H1 (cell line): ENCODE measurements around the gene IL1R1. TPM values are rescaled to one million over a fixed set of nuclear protein-coding genes. Genes with fewer than 3 reads are reported as not detected.

Source experiments
- CTCF ChIA-PET: fragments of 300-600 bp; sonication (Branson Sonifier 250); formaldehyde crosslinking; loops from one replicate; lab custom pipeline; 2021; ENCODE audit not compliant: partially characterized antibody; lab: Charles Lee
- POLR2A ChIA-PET: fragments of 300-600 bp; sonication (Branson Sonifier 250); formaldehyde crosslinking; loops from one replicate; lab custom pipeline; 2021; ENCODE audit warnings: inconsistent platforms; ENCODE audit not compliant: partially characterized antibody; lab: Charles Lee
- DNase-seq, 2 experiments: peaks; one replicate each; pipeline versions ENCODE4 v3.0.0 to v3.0.0-alpha.2; 2010 to 2022; ENCODE audit warnings: low spot score in 2 of 2, low read depth in 1 of 2, mixed read lengths in 1 of 2
- FAIRE-seq: peaks from 2 replicates; lab custom pipeline; 2011; peaks lifted over from hg19 to GRCh38; lab: Jason Lieb, UNC
- H2AFZ ChIP-seq: 2 replicates; pipeline ENCODE4 v1.8.1; 2012; ENCODE audit warnings: low read length, inconsistent platforms
- H2AK5ac ChIP-seq: 2 replicates; pipeline ENCODE4 v1.6.1; 2013; ENCODE audit warnings: low read depth, low read length
- H2BK120ac ChIP-seq: replicated peaks from 2 replicates; pipeline ENCODE3; 2013; ENCODE audit warnings: low read depth, low read length, inconsistent platforms
- H2BK12ac ChIP-seq: 2 replicates; pipeline ENCODE4 v1.6.1; 2013; ENCODE audit warnings: low read depth, low read length
- H2BK15ac ChIP-seq: 2 replicates; pipeline ENCODE4 v1.6.1; 2013; ENCODE audit warnings: low read length
- H2BK20ac ChIP-seq: 2 replicates; pipeline ENCODE4 v1.6.1; 2013; ENCODE audit warnings: low read length
- H2BK5ac ChIP-seq: 2 replicates; pipeline ENCODE4 v1.6.1; 2013; ENCODE audit warnings: low read depth, low read length
- H3K14ac ChIP-seq: 2 replicates; pipeline ENCODE4 v1.6.1; 2013; ENCODE audit warnings: inconsistent platforms; ENCODE audit not compliant: insufficient read length
- H3K18ac ChIP-seq: 2 replicates; pipeline ENCODE4 v1.6.1; 2013; ENCODE audit warnings: low read length; ENCODE audit errors: extremely low read depth
- H3K23ac ChIP-seq: 2 replicates; pipeline ENCODE4 v1.6.1; 2013; ENCODE audit warnings: inconsistent platforms; ENCODE audit not compliant: insufficient read length
- H3K23me2 ChIP-seq: 2 replicates; pipeline ENCODE4 v1.6.1; 2013; ENCODE audit warnings: low read depth, low read length
- H3K27ac ChIP-seq: 2 replicates; pipeline ENCODE4 v1.6.1; 2011; ENCODE audit warnings: low read depth, low read length, inconsistent platforms
- H3K27me3 ChIP-seq, 4 experiments: replicated peaks in 1 of 4; 1 replicate in 1 of 4; 2 replicates in 3 of 4; pipeline versions ENCODE4 v1.6.1 to v1.8.1; 2011 to 2013; ENCODE audit warnings: low read length in 3 of 4, mild to moderate bottlenecking in 3 of 4, inconsistent platforms in 2 of 4, mixed read lengths in 2 of 4, moderate library complexity in 1 of 4; ENCODE audit not compliant: control insufficient read depth in 3 of 4, insufficient read depth in 3 of 4; ENCODE audit errors: extremely low read depth in 1 of 4
- H3K36me3 ChIP-seq, 4 experiments: 2 replicates each; pipeline versions ENCODE4 v1.6.1 to v1.8.1; 2011 to 2013; ENCODE audit warnings: mild to moderate bottlenecking in 4 of 4, low read length in 3 of 4, moderate library complexity in 2 of 4, control low read depth in 1 of 4, inconsistent platforms in 1 of 4; ENCODE audit not compliant: insufficient read depth in 4 of 4, control insufficient read depth in 2 of 4
- H3K4ac ChIP-seq: replicated peaks from 2 replicates; pipeline ENCODE3; 2013; ENCODE audit warnings: low read length, low read depth, mixed read lengths, inconsistent platforms; ENCODE audit not compliant: insufficient read length
- H3K4me1 ChIP-seq, 4 experiments: replicated peaks in 1 of 4; 1 replicate in 1 of 4; 2 replicates in 3 of 4; pipeline versions ENCODE4 v1.6.1 to v1.8.1; 2011 to 2013; ENCODE audit warnings: low read length in 3 of 4, inconsistent platforms in 2 of 4, mixed read lengths in 1 of 4; ENCODE audit not compliant: insufficient read depth in 4 of 4, control insufficient read depth in 3 of 4
- H3K4me2 ChIP-seq, 2 experiments: 2 replicates each; pipeline versions ENCODE4 v1.6.1 to v1.8.1; 2011 to 2013; ENCODE audit warnings: low read depth in 2 of 2, low read length in 2 of 2, control low read depth in 1 of 2, inconsistent platforms in 1 of 2, mild to moderate bottlenecking in 1 of 2; ENCODE audit not compliant: insufficient read depth in 1 of 2
- H3K4me3 ChIP-seq, 4 experiments: fragments of 200-600, 300-600 bp in 1 of 4; sonication (generic), shearing (Covaris generic), sonication (Bioruptor Twin) in 1 of 4; 2 replicates each; pipeline versions ENCODE4 v1.5.1 to v1.8.1; 2011 to 2016; ENCODE audit warnings: low read length in 4 of 4, low read depth in 3 of 4, control low read depth in 2 of 4, inconsistent platforms in 2 of 4, mild to moderate bottlenecking in 2 of 4, mixed read lengths in 1 of 4, moderate library complexity in 1 of 4; ENCODE audit not compliant: insufficient read depth in 2 of 4; ENCODE audit errors: extremely low read depth in 1 of 4
- H3K56ac ChIP-seq: replicated peaks from 2 replicates; pipeline ENCODE3; 2013; ENCODE audit warnings: low read depth, mild to moderate bottlenecking, mixed read lengths, low read length, inconsistent platforms; ENCODE audit not compliant: insufficient read length
- H3K79me1 ChIP-seq: 2 replicates; pipeline ENCODE4 v1.6.1; 2013; ENCODE audit warnings: low read depth, low read length, control low read depth
- H3K79me2 ChIP-seq, 2 experiments: 2 replicates each; pipeline versions ENCODE4 v1.6.1 to v1.8.1; 2012 to 2013; ENCODE audit warnings: low read length in 2 of 2, mild to moderate bottlenecking in 2 of 2, inconsistent platforms in 1 of 2; ENCODE audit not compliant: insufficient read depth in 2 of 2, control insufficient read depth in 1 of 2
- H3K9ac ChIP-seq, 4 experiments: replicated peaks in 1 of 4; 1 replicate in 1 of 4; 2 replicates in 3 of 4; pipeline versions ENCODE4 v1.6.1 to v1.8.1; 2011 to 2013; ENCODE audit warnings: low read depth in 3 of 4, low read length in 3 of 4, control low read depth in 2 of 4, mild to moderate bottlenecking in 2 of 4, moderate library complexity in 2 of 4, inconsistent platforms in 1 of 4; ENCODE audit errors: extremely low read depth in 1 of 4
- H3K9me3 ChIP-seq, 2 experiments: 2 replicates each; pipeline versions ENCODE4 v1.6.1 to v1.8.1; 2012 to 2013; ENCODE audit warnings: mild to moderate bottlenecking in 2 of 2, moderate library complexity in 2 of 2, control low read depth in 1 of 2, inconsistent platforms in 1 of 2, low read depth in 1 of 2, low read length in 1 of 2, mixed read lengths in 1 of 2; ENCODE audit not compliant: insufficient read depth in 2 of 2
- H4K20me1 ChIP-seq, 2 experiments: replicated peaks in 1 of 2; 2 replicates each; pipeline versions ENCODE3 to v1.8.1; 2011 to 2013; ENCODE audit warnings: inconsistent platforms in 2 of 2, low read length in 2 of 2, mild to moderate bottlenecking in 1 of 2; ENCODE audit not compliant: insufficient read depth in 2 of 2, control insufficient read depth in 1 of 2
- H4K5ac ChIP-seq: 2 replicates; pipeline ENCODE4 v1.6.1; 2013; ENCODE audit warnings: low read length, low read depth, mixed read lengths, inconsistent platforms; ENCODE audit not compliant: insufficient read length
- H4K8ac ChIP-seq: 2 replicates; pipeline ENCODE4 v1.8.0; 2013; ENCODE audit warnings: mild to moderate bottlenecking, moderate library complexity, low read length, inconsistent platforms; ENCODE audit not compliant: insufficient read depth; ENCODE audit errors: extremely low read depth
- H4K91ac ChIP-seq: replicated peaks from 2 replicates; pipeline ENCODE3; 2013; ENCODE audit warnings: low read length, mixed read lengths, inconsistent platforms; ENCODE audit not compliant: insufficient read length
- ATF3 ChIP-seq: IDR thresholded peaks from 2 replicates; pipeline ENCODE4 v1.6.1; 2011; ENCODE audit warnings: low read depth, mild to moderate bottlenecking, low read length; ENCODE audit not compliant: insufficient read depth
- CREB1 ChIP-seq: IDR thresholded peaks from 2 replicates; pipeline ENCODE4 v1.6.1; 2012; ENCODE audit warnings: inconsistent platforms
- E2F6 ChIP-seq: IDR thresholded peaks from 2 replicates; pipeline ENCODE4 v1.6.1; 2012; ENCODE audit warnings: inconsistent platforms
- EP300 ChIP-seq, 2 experiments: IDR thresholded peaks; 1 replicate in 1 of 2; 2 replicates in 1 of 2; pipeline ENCODE4 v1.6.1; 2011 to 2012; ENCODE audit warnings: low read depth in 2 of 2, low read length in 2 of 2, mild to moderate bottlenecking in 2 of 2, borderline replicate concordance in 1 of 2, inconsistent platforms in 1 of 2, moderate library complexity in 1 of 2
- JUN ChIP-seq: IDR thresholded peaks from 2 replicates; pipeline ENCODE4 v1.6.1; 2011; ENCODE audit warnings: low read depth, mild to moderate bottlenecking, improper control_type of control experiment, low read length
- JUND ChIP-seq: IDR thresholded peaks from 2 replicates; pipeline ENCODE4 v1.6.1; 2011; ENCODE audit warnings: mild to moderate bottlenecking, improper control_type of control experiment, low read length
- MAX ChIP-seq: IDR thresholded peaks from 2 replicates; pipeline ENCODE4 v1.6.1; 2012; ENCODE audit warnings: inconsistent platforms
- POLR2A ChIP-seq, 2 experiments: IDR thresholded peaks; 1 replicate in 1 of 2; 2 replicates in 1 of 2; pipeline ENCODE4 v1.6.1; 2011; ENCODE audit warnings: low read depth in 2 of 2, low read length in 2 of 2, mild to moderate bottlenecking in 2 of 2; ENCODE audit errors: control extremely low read depth in 1 of 2
- POLR2AphosphoS5 ChIP-seq: IDR thresholded peaks from 2 replicates; pipeline ENCODE4 v1.6.1; 2011; ENCODE audit warnings: low read depth, low read length
- SP2 ChIP-seq: IDR thresholded peaks from 2 replicates; pipeline ENCODE4 v1.6.1; 2012; ENCODE audit warnings: mild to moderate bottlenecking, low read length, inconsistent platforms
- SP4 ChIP-seq: IDR thresholded peaks from 2 replicates; pipeline ENCODE4 v1.6.1; 2012; ENCODE audit warnings: low read length, inconsistent platforms
- TAF1 ChIP-seq: IDR thresholded peaks from 2 replicates; pipeline ENCODE4 v1.6.1; 2011; ENCODE audit warnings: mild to moderate bottlenecking, low read depth, low read length
- TAF7 ChIP-seq: optimal IDR thresholded peaks from 2 replicates; pipeline ENCODE3; 2011; ENCODE audit warnings: low read depth, mild to moderate bottlenecking, inconsistent platforms, low read length, moderate library complexity, borderline replicate concordance
- ZNF274 ChIP-seq: IDR thresholded peaks from 2 replicates; pipeline ENCODE4 v1.7.0; 2012; ENCODE audit warnings: low read length, borderline replicate concordance; ENCODE audit errors: extremely low read depth
- polyA plus RNA-seq, 7 experiments: library from polyadenylated mRNA; depleted of rRNA in 3 of 7; stranded (reverse) in 5 of 7; unstranded in 2 of 7; fragments of >200 nt in 5 of 7; fragments of 200-250 nt in 2 of 7; gene quantifications; 1 replicate in 5 of 7; 2 replicates in 1 of 7; 4 replicates in 1 of 7; pipeline versions ENCODE4 v1.2.1 to v1.2.3, GENCODE V29; 2011 to 2013; ENCODE audit warnings: missing spikeins in 2 of 7, mixed read lengths in 2 of 7
- total RNA-seq: library from RNA; stranded (reverse); fragmentation: NEBNext Ultra II Directional; extraction: Animal tissue kit (Norgen Biotek cat#: 25700); gene quantifications from 2 replicates; pipeline ENCODE4 v1.2.1, GENCODE V29; 2021

IL1R1 gene
- total and polyA plus RNA-seq, 2 of the 8 experiments (the other 6 are each of a cell fraction or from before 2014, with no cell fraction given) = 0.34 to 0.47 TPM

DNA sequence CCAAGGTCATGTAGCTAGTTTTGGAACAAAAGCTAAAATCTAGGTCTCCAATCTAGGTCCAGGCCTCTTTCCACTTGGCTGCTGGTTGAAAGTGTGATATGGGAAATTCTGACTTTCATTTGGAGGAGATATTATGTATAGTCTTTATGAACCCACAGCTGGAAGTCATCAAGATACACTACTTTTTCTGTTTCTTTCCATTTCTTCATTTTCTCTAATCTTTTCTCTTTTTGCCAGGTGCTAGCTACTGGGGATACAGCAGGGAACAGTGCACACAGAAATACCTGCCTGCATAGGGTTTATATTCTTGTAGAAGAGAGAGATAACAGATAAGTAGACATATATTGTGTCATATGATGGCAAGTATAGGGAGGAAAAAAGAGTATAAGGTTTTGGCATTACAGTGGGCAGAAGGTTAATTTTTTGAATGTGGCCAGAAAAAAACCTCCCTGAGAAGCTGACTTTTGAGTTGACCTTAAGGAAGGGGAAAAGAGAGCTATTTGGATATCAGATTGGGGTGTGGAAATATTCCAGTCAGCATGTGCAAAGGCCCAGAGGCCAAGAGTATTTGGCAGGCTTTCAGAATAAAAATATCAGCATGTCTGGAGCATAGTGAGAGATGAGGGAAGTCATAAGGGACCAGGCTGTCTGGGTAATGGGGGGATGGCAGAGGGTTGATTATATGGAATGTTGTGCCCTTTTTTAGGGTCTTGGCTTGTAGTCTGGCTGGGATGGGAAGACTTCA is 15.6 kb downstream of the IL1R1 start:
- no peak overlapping the region for H3K4ac ChIP-seq
- H4K91ac ChIP-seq = no peak overlapping the region
- H3K56ac ChIP-seq = no peak overlapping the region
- H3K14ac ChIP-seq = no peak overlapping the region
- ChIA-PET POLR2A (no interaction called here), CTCF (interaction anchor here (0.6 to 2.5 kb wide), 3 partner anchors 9 to 1609 kb away, joined by 4 to 16 read pairs (median 14); no protein-coding TSS in a partner anchor)
- no peak overlapping the region for H2BK12ac ChIP-seq
- no peak overlapping the region for H3K9ac ChIP-seq
- H3K27me3 ChIP-seq = no peaks in the 10 kb centered on the region
- H2BK20ac ChIP-seq = no peak overlapping the region
- H3K23ac ChIP-seq = no peak overlapping the region
- no peaks in the 10 kb centered on the region for H3K79me1 ChIP-seq
- DNase-seq (no peak), FAIRE-seq (no peak)
- no peak overlapping the region for H2BK15ac ChIP-seq
- H2AK5ac ChIP-seq = no peak overlapping the region
- no peak overlapping the region for H2BK5ac ChIP-seq
- H4K8ac ChIP-seq = no peak overlapping the region
- no peaks in the 10 kb centered on the region for H4K20me1 ChIP-seq
- no peak overlapping the region for H4K5ac ChIP-seq
- no peak overlapping the region for H3K4me2 ChIP-seq
- no peaks in the 10 kb centered on the region for H3K23me2 ChIP-seq
- H3K9me3 ChIP-seq = no peaks in the 10 kb centered on the region
- H2AFZ ChIP-seq = no peak overlapping the region
- no peak overlapping the region for H3K4me3 ChIP-seq
- H2BK120ac ChIP-seq = no peak overlapping the region
- H3K27ac ChIP-seq = no peak overlapping the region
- H3K4me1 ChIP-seq = no peaks in the 10 kb centered on the region
- no peaks in the 10 kb centered on the region for H3K79me2 ChIP-seq
- H3K18ac ChIP-seq = no peak overlapping the region
- no peaks in the 10 kb centered on the region for H3K36me3 ChIP-seq
- TF ChIP-seq JUND (no peak), SP4 (no peak), EP300 (IDR thresholded peaks at IDR 0.05; ENCODE audit: borderline replicate concordance in 1 of 2, low read depth in 2 of 2, low read length in 2 of 2) (no peak), TAF7 (no peak), SP2 (no peak), POLR2AphosphoS5 (no peak), MAX (no peak), ATF3 (no peak), CREB1 (no peak), E2F6 (no peak), JUN (no peak), TAF1 (no peak), POLR2A (IDR thresholded peaks at IDR 0.05; ENCODE audit: control extremely low read depth in 1 of 2, low read depth in 2 of 2, low read length in 2 of 2) (no peak), ZNF274 (no peak)
